Hematopoietic multipotent progenitor cell (in vitro differentiated cells): Measurements from ENCODE around the gene SNAP23. TPM values are rescaled to one million over a fixed set of nuclear protein-coding genes. Genes with fewer than 3 reads are reported as not detected.

Experiments used
- DNase-seq, 3 donors: peaks; one replicate each; pipeline ENCODE4 v3.0.0-alpha.2; 2011 to 2015; ENCODE audit warnings: low read depth in 2 of 3, low spot score in 2 of 3
- total RNA-seq: library from RNA; depleted of rRNA; stranded (reverse); fragments of >200 nt; gene quantifications from one replicate; pipeline ENCODE4 v1.2.3, GENCODE V29; 2012

SNAP23 gene
- 29.6 TPM for total RNA-seq

DNA sequence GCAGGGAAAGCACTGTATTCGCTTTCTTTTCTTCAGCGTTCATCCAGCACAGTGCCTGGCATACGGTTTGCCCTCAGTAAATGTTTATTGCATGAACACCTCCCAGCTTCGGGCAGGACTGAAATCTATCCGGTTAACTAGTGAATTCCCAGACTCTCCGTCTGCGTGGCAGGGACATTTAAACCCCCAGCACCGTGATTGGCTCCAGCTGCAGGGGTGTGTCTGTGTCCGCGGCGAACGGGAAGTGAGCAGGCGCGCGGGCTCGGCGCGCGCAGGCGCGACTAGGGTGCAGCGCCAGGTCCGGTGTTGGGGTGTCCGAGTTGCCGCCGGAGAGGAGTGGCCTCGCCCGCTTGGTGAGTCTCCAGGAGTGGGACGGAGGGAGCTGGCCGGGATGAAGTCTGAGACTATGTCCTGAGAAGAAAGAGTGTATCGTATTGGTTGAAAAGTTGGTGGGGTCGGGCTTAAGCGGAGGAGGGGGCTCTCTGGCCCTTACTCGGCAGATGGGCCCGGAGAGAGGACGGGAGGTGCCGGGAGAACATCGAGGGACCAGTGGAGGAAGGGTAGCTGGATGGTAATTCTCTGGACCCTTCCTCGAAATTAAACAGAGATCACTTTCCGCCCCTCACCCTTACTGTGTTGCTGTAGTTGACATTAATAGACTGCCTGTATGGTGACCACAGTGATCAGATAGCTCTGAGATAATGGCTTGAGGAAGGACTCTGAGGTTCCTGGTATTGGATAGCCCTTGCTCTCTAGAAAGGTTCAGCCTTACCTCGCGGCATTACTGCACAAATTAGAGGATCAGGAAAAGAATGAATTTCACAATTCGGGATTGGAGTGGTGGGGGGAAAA, at the start of gene SNAP23:
SNAP23 (plus strand) TSS at position 274 of the 852 bp plus-strand sequence. CDS start 16,213 bp downstream, outside the sequence.
- DNase-seq: peak; percentile 56 to 84 (median 81)

DNA sequence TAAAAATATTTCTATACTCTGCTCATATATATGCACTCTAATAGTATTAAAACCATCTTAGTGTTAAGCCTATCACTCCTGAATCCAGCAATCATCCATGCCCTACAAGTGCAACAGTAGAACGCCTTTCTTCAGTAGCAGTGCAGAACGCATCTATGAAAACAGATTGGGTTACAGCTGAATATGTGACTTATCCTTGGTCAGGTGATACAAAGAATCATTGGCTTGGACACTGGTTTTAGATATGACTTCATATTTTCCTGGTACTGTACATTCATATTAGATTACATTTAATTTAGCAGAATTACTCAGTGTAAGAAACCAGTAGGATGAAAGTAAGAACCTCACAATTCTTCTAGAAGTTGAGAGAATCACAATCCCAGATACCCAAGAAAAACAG, 47.8 kb upstream of the SNAP23 start:
- DNase-seq: no peak

DNA sequence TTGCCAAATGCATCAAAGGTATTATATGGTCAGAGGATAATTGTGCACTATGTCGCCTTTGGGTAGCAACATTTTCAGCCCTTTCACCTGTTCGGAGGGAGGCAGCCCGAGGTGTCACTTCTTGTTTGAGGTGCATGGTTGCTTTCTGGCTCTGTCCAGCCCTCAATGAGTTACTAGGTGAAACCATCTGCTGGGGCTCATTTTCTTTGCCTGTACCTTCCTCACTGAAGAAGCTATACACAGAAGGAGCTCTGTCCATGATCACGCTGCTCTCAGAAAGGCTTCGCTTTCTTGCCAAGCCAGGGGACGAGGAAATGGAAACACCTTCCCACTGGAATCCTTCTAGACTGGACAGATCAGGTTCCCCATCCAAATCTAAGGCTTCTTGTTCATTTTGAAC, 47.2 kb upstream of the SNAP23 start:
- DNase-seq: no peak

DNA sequence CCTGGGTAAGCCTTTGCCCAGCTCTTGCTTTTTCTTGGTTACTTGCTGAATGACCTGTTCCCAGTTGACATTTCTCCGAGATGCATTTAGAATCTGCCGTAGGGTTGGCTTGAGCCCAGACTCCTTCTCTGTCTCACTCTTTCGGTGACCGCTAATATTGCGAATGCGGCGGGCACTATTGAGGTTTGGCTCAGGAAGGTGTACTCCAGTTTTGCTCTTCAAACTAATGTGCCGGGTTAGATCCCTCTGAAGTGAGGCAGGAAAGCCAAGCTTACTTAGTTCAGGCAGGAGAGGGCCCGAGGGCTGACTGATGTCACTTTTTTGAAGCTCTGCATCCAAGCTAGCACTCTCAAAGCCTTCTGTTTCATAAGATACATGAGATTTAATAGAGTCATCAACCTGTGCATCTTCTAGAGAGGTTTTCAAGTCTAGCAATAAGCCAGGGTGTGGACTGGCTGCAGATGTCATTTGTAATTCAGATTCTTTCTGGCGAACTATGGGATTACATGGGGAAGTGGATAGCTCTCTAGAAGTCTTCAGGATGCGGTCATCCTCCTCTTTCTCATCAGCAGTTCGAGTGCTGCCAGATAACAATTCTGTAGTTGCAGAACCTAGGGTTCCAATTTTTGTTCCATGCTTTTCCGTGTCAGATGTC, 45.5 kb upstream of the SNAP23 start:
- no peak for DNase-seq

DNA sequence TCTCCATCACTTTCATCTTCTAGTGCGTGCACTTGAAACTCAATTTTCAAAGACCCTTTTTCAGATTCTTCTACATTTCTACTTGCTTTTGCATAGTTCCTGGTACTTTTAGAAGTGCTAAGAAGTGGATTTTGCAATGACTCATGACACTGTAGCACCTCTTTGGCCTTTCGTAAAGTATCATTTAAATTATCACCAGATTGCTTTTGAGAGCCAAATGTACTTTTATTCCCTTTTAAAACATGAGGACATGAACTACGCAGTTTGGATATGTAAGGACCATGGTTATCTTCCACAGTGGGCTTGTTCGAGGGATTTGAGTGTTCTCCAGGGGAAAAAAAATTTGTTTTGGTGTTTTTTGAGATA, 45.0 kb upstream of the SNAP23 start:
- no peak for DNase-seq

DNA sequence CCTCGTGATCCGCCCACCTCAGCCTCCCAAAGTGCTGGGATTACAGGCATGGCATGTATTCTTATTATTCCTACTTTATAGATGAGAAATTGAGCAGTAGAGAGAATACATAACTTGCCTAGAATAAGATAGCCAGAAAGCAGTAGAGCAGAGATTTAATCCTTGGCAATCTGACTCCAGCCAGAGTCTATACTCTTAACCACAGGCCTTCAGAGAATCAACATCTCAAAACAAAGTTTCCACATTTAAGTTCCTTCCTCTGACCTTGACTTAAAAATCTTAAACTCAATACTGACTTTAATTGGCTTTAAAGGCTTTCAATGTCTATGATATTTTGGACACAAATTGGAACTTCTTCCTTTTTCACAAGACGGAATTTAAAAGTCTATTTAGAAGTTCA, 41.6 kb upstream of the SNAP23 start:
- no peak for DNase-seq

DNA sequence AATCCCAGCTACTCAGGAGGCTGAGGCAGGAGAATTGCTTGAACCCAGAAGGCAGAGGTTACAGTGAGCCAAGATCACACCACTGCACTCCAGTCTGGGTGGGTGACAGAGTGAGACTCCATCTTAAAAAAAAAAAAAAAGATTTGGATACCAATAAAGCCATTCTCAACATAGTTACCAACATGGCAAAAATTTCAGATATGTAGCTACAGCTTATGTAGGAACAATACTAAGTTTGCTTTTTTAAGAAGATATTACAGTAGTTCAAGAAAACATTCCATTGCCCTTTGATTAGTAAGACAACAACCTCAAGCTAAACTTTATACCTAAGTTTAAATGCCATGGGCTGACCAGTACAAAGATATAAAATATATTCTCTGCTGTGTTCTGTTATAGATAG, 38.9 kb upstream of the SNAP23 start:
- DNase-seq: no peak

DNA sequence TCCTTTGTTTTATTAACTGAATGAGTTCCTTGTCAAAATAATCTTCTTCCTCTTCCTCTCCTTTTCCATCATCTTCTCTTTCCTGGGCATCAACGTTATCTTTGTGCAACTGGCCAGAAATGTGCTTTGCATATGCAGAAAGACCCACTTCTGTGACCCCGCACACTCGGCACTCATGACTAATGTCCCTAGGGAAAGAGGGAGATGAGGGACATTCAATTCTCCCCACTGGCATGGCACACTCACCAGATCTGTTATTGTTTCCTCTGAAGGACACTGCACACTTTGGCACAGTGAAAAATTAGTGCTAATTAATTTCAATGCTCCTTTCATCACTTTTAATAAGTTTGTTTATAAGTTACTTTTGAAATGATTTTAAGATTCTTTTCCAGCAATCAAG, 38.5 kb upstream of the SNAP23 start:
- DNase-seq: no peak

DNA sequence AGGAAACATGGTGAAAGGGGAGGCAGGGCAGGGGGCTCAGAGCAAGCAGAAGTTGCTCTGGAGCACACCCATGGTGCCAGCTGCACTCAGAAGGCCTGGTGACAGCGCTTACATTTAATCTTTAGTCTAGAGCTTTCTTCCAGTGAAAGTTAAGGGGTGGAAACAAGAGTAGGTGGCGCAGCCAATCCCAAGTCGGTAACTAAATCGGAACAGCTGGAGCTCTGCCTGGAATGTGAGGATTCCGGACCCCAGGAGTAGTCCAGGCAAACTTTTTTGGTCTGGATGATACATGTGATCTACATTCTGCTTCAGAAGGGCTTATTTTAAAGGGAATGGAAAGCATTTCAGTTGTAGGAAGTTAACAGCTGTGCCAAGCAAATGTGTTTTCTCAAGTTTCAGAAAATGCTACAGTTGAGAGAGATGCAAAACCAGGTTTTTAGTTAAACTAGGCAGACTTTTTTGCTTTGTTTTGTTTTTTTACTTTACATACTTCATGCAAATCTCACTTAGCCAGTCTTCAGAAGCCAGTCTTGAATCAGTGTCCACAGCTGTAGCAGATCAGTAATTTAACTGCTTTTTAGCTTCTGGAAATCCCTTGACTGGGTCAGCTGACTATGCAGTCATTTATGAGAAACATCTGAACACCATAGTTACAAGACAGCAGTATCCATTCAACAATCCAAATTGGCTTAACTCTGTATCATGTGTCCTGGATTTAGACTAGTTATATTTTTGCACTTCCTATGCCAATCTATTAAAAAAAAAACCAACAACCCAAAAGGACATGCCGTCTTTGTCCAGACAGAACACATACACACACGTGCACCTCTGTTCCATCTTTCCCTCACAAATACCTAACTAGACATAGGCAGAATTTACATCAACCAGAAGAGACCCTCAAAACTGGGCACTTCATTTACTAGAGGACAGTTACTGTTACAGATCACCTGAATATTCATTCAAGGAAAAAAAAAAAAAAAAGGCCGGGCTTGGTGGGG, 37.7 kb upstream of the SNAP23 start:
- DNase-seq: peak in 1 of 3 donors; percentile 9

DNA sequence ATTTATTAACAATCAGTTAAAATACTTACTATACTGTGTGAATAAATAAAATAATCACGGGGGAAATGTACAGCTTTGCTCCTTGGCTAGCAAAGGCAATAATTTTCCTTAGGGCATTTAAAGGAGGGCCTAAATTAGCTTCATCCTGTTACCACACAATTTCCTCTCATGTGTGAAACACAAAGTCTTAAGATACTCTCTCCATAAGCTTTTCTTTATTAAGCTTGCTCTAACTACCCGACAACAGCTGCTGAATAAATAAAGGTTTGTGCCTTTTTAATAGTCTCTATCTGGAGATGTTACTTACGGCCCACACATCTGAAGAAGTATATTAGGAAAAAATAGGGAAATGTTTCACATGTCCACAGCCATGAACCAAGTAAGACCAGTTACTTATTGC, 34.2 kb upstream of the SNAP23 start:
- DNase-seq: no peak

DNA sequence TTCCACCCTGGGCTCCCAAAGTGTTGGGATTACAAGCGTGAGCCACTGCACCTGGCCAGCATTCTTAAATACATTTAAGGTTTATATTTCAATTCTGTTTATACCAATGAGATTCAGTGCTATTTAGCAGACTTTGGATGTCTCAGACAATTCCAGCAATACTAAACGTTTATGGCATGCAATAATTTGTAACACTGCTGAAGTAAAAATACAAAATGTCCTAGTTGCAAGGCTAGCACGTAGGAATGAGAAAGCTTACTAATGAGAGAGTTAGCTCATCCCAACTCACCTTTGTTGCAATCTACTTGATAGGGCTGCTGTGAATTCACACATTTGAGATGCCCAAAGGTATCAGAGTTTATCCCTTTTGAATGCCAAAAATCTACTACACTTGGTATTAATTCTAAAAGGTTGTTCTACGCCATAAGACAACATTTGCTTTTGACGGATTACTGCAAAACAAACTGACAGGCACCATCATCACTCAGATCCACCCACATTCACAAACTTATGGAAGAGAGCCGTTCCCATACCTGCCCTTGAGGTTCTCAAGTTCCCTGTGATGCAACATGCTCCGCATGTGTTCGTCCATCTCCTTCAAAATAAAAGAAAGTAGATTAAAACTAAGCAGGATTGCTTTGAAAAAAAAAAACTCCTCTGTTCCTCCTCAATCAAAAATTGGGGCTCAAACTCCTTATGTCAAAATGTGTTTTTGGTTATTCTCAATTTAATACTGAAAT, 29.7 kb upstream of the SNAP23 start:
- DNase-seq: no peak

DNA sequence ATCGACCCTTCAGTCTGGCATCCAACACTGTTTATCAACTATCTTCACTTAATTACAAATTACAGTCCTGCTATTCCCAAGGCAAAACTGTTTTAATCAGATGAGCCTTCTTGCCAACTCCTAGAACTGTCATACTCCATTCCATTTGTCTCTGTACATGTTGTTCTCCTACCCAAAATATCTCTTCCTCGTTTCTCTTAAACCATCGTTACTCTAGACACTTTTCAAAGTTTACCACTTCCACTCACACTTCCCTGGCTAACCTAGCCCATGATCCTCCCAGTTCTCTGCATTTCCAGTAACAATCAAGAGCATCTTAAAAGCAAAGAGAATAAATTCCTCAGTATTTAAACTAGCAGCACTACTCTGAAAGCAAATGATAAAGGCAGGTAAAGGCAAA, 24.4 kb upstream of the SNAP23 start:
- DNase-seq: no peak

DNA sequence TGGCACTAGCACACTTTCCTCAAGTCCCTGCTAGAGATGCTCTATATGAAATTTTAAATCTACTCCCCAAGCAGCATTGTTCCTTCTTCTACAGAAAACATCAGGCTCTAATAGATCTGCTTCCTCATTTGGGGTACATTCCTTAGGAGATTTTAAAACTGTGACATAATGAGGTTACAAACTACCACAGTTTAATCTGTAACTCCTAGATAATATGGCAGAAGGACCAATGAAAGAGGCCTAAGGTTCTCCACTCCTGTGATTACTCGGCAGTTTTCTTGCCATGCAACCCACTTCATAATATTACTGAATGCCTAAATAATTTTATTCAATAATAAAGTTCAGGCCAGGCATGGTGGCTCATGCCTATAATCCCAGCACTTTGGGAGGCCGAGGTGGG, 20.6 kb upstream of the SNAP23 start:
- DNase-seq: peak in 1 of 3 donors; percentile 47

DNA sequence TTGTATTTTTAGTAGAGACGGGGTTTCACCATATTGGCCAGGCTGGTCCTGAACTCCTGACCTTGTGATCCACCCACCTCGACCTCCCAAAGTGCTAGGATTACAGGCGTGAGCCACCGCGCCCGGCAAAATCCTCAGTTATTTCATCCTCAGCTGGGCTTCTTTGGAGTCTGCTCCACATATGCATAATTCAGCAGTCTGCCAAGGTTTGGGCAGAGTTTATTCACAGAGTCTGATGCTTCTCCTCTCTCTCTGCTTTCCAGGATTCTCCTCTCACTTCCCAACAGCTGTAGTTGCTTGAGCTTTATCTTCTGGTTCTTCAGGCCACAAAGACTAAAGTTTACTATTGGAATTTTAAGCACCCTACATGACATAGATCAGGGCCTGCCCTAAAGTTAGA, 12.7 kb upstream of the SNAP23 start:
- no peak for DNase-seq

DNA sequence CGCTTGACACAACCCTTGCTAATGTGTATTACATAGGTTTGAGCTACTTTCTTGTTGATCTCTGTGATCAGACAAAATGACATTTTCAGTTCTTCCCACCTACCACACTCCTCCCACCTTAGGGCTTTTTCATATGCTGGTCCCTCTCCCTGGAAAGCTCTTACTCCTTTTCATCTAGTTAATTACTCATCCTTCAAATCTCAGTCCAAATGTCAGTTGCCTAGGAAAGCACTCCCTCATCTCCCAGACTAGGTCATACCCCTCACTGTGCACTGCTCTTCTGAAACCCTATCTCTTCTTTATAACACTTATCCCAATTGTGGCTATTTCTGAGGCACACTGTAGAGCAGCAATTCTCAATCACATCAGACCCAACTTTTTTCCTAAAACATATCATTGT, 11.8 kb upstream of the SNAP23 start:
- no peak for DNase-seq

DNA sequence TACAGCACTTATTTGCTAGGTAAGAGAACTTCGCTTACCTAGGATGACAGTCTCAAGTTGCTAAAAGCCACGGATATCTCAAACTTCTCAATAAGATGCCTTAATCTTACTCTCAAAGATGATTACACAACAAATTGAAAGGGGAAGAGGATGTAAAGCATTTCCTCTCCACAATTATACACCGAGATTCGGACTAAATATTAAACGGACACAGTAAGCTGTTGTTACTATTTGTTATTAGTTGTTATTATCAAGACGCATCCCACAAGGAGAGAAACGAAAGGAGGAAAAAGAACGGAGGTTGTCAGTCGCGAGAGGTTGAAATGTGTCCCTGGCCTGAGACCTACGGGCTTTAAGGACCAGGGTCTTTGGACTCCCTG, 5.2 kb upstream of the SNAP23 start:
- peak in 1 of 3 donors; percentile 39 for DNase-seq

DNA sequence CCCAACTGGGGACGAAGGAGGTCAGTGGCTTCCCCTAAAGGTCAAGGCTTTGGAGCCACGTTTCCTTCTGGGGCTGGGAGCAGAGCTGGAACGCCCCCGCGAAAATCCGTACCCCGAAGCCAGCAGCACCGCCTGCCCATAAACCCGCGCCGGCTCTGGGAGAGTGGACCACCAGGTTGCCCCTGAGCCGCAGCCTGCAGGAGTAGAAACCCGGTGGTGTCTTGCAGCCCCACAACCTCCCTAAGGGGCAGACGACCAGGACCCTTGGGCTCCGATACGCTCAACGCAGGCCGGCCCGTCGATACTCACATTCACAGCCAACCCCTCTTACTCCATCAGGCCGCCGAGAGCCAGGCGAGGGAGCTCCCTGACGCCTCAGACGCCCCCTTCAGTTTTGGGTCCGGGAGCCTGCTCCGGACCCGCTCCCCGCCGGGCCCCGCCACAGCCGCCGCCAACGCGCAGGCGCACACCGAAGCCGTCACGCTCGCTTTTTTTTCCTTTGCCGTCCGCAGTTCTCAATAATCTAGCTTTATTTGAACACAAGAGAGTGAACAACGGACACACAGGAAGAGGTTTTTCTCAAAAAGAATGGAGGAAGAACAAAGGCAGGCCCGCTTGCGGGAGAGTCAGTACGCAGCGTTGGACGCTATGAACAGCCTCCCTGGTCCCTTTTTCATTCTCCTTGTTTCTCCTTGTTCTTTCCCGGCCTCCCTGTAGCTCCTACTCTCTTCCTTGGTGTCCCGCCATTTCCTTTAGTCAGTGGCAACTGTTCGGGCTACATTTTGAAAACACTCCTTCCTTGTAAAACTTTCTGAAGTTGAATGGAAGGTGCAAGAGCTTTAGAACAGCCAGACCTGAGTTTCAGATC, 4.5 kb upstream of the SNAP23 start, which contains the start of gene ZNF106:
ZNF106 (minus strand) TSS at position 471 of the 868 bp plus-strand sequence. CDS start 18,852 bp downstream, outside the sequence.
- peak; percentile 74 to 96 (median 95) for DNase-seq

DNA sequence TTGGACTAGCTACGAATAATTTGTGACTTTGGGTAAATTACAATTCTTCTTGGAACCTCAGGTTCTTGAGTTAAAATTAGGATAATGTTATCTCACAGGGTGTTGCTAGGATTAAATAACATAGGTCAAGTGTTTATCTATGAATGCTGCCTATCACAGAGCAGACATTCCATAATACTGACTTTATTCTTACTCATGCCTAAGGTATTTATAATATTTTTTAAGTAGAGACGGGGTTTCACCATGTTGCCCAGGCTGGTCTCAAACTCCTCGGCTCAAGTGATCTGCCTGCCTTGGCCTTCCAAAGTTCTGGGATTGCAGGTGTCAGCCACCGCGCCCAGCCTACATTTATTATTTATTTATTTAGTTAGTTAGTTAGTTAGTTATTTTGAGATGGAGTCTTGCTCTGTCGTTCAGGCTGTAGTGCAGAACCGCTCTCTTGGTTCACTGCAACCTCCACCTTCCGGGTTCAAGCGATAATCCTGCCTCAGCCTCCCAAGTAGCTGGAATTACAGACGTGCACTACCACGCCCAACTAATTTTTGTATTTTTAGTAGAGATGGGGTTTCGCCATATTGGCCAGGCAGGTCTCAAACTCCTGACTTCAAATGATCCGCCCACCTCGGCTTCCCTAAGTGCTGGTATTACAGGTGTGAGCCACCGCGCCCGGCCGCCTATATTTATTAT, 3.8 kb upstream of the SNAP23 start:
- DNase-seq: no peak

DNA sequence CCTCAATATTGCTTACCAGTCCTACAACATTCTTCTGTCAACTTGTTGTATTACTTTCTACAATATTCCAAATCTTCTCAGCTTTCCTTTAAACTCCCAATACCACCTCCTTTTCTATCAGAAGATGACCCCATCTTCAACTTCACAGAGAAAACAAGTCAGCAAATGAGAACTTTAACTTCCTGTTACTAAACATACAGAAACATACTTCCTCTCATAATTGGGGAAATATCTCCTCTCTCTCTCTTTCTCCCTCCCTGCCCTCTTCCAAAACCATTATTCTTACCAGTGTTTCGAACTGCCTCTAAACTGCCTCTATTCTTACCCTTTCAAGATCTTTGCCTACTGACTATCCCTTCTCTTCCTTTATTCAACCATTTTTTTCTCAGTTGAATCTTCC, 1.8 kb upstream of the SNAP23 start:
- no peak for DNase-seq
